ENCODE data around the gene CFAP69.
"Not testable (repeated sequence)": the region's sequence is repeated elsewhere in the genome, so short reads cannot be mapped to it uniquely, and the experiment has no call there.

CFAP69 gene

GRCh38 chr7:90242369-90243168, 2.4 kb upstream of the CFAP69 start:
- peaks cover 46% of the 10 kb centered on the region for H3K27me3 Mint-ChIP-seq
- H3K9me3 Mint-ChIP-seq = no peaks in the 10 kb centered on the region
- no peak for ATAC-seq
- no peaks in the 10 kb centered on the region for H3K36me3 Mint-ChIP-seq (ENCODE audit: low read depth)
- H3K4me3 Mint-ChIP-seq = no peak overlapping the region
- no peak for DNase-seq
- no peak overlapping the region for H3K27ac Mint-ChIP-seq
- H3K4me1 Mint-ChIP-seq = peaks cover 14% of the 10 kb centered on the region

GRCh38 chr7:90243556-90243955, 1.4 kb upstream of the CFAP69 start:
- Mint-ChIP-seq H3K4me3 (no peak overlapping the region), H3K27me3 (peaks cover 46% of the 10 kb centered on the region), H3K4me1 (peaks cover 14% of the 10 kb centered on the region), H3K9me3 (no peaks in the 10 kb centered on the region), H3K36me3 (ENCODE audit: low read depth) (no peaks in the 10 kb centered on the region), H3K27ac (no peak overlapping the region)
- DNase-seq (no peak), ATAC-seq (no peak)

GRCh38 chr7:90244565-90244908, 437 bp upstream of the CFAP69 start:
- peak overlapping the region; percentile 40 for H3K27ac Mint-ChIP-seq
- ATAC-seq = no peak
- H3K36me3 Mint-ChIP-seq (ENCODE audit: low read depth) = no peaks in the 10 kb centered on the region
- H3K9me3 Mint-ChIP-seq = no peaks in the 10 kb centered on the region
- peaks cover 14% of the 10 kb centered on the region for H3K4me1 Mint-ChIP-seq
- no peak for DNase-seq
- H3K4me3 Mint-ChIP-seq = peak overlapping the region; percentile 85
- H3K27me3 Mint-ChIP-seq = peaks cover 44% of the 10 kb centered on the region

GRCh38 chr7:90246171-90246570, 1.2 kb downstream of the CFAP69 start:
- H3K9me3 Mint-ChIP-seq = no peaks in the 10 kb centered on the region
- H3K36me3 Mint-ChIP-seq (ENCODE audit: low read depth) = no peaks in the 10 kb centered on the region
- peak overlapping the region; percentile 85 for H3K4me3 Mint-ChIP-seq
- peaks cover 43% of the 10 kb centered on the region for H3K27me3 Mint-ChIP-seq
- H3K27ac Mint-ChIP-seq = no peak overlapping the region
- DNase-seq (no peak), ATAC-seq (no peak)
- peaks cover 14% of the 10 kb centered on the region for H3K4me1 Mint-ChIP-seq

- no peaks in the 10 kb centered on the region for H3K9me3 Mint-ChIP-seq
- H3K27ac Mint-ChIP-seq = no peak overlapping the region
- no peaks in the 10 kb centered on the region for H3K36me3 Mint-ChIP-seq (ENCODE audit: low read depth)
- H3K4me1 Mint-ChIP-seq = peaks cover 14% of the 10 kb centered on the region
- ATAC-seq (no peak), DNase-seq (no peak)
- no peak overlapping the region for H3K4me3 Mint-ChIP-seq
- peaks cover 31% of the 10 kb centered on the region for H3K27me3 Mint-ChIP-seq
Measured at GRCh38 chr7:90248706-90249105, 3.7 kb downstream of the CFAP69 start.

GRCh38 chr7:90250601-90251303, 5.8 kb downstream of the CFAP69 start:
- peaks cover 3% of the 10 kb centered on the region for H3K9me3 Mint-ChIP-seq
- DNase-seq = no peak
- H3K27ac Mint-ChIP-seq = no peak overlapping the region
- peaks cover 25% of the 10 kb centered on the region for H3K27me3 Mint-ChIP-seq
- peaks cover 3% of the 10 kb centered on the region for H3K4me1 Mint-ChIP-seq
- ATAC-seq = no peak
- no peak overlapping the region for H3K4me3 Mint-ChIP-seq
- peaks cover 2% of the 10 kb centered on the region for H3K36me3 Mint-ChIP-seq (ENCODE audit: low read depth)

GRCh38 chr7:90251304-90251635, 6.3 kb downstream of the CFAP69 start:
- peaks cover 2% of the 10 kb centered on the region for H3K36me3 Mint-ChIP-seq (ENCODE audit: low read depth)
- H3K4me1 Mint-ChIP-seq = no peaks in the 10 kb centered on the region
- no peak overlapping the region for H3K27ac Mint-ChIP-seq
- H3K9me3 Mint-ChIP-seq = peaks cover 3% of the 10 kb centered on the region
- ATAC-seq (no peak), DNase-seq (no peak)
- H3K27me3 Mint-ChIP-seq = peaks cover 25% of the 10 kb centered on the region
- no peak overlapping the region for H3K4me3 Mint-ChIP-seq

GRCh38 chr7:90256011-90256410, 11.0 kb downstream of the CFAP69 start:
- not testable (repeated sequence) for ATAC-seq, H3K9me3 Mint-ChIP-seq

GRCh38 chr7:90256778-90257177, 11.8 kb downstream of the CFAP69 start:
- H3K4me3 Mint-ChIP-seq = no peak overlapping the region
- H3K27me3 Mint-ChIP-seq = peaks cover 19% of the 10 kb centered on the region
- H3K9me3 Mint-ChIP-seq = peaks cover 3% of the 10 kb centered on the region
- no peak for ATAC-seq
- H3K4me1 Mint-ChIP-seq = no peaks in the 10 kb centered on the region
- H3K27ac Mint-ChIP-seq = no peak overlapping the region
- peaks cover 2% of the 10 kb centered on the region for H3K36me3 Mint-ChIP-seq (ENCODE audit: low read depth)
- no peak for DNase-seq

More at GRCh38 chr7:90256011-90256410, 11.0 kb downstream of the CFAP69 start:
- not testable (repeated sequence) for H3K36me3 Mint-ChIP-seq (ENCODE audit: low read depth); DNase-seq; H3K4me3 Mint-ChIP-seq; H3K4me1 Mint-ChIP-seq; H3K27ac Mint-ChIP-seq
- peaks cover 17% of the 10 kb centered on the region for H3K27me3 Mint-ChIP-seq

GRCh38 chr7:90261441-90261840, 16.5 kb downstream of the CFAP69 start:
- peaks cover 5% of the 10 kb centered on the region for H3K27me3 Mint-ChIP-seq
- no peaks in the 10 kb centered on the region for H3K4me1 Mint-ChIP-seq
- H3K9me3 Mint-ChIP-seq = no peaks in the 10 kb centered on the region
- no peak for DNase-seq
- ATAC-seq = no peak
- H3K36me3 Mint-ChIP-seq (ENCODE audit: low read depth) = no peaks in the 10 kb centered on the region
- no peak overlapping the region for H3K4me3 Mint-ChIP-seq
- H3K27ac Mint-ChIP-seq = no peak overlapping the region

- DNase-seq (no peak), ATAC-seq (no peak)
- Mint-ChIP-seq H3K27ac (no peak overlapping the region), H3K4me1 (no peaks in the 10 kb centered on the region), H3K36me3 (ENCODE audit: low read depth) (no peaks in the 10 kb centered on the region), H3K9me3 (no peaks in the 10 kb centered on the region), H3K4me3 (no peak overlapping the region), H3K27me3 (peaks cover 5% of the 10 kb centered on the region)
Measured at GRCh38 chr7:90262438-90262837, 17.5 kb downstream of the CFAP69 start.

- peaks cover 2% of the 10 kb centered on the region for H3K27me3 Mint-ChIP-seq
- no peaks in the 10 kb centered on the region for H3K4me1 Mint-ChIP-seq
- no peaks in the 10 kb centered on the region for H3K36me3 Mint-ChIP-seq (ENCODE audit: low read depth)
- H3K27ac Mint-ChIP-seq = no peak overlapping the region
- ATAC-seq (no peak), DNase-seq (no peak)
- H3K4me3 Mint-ChIP-seq = no peak overlapping the region
- no peaks in the 10 kb centered on the region for H3K9me3 Mint-ChIP-seq
Measured at GRCh38 chr7:90266808-90267207, 21.8 kb downstream of the CFAP69 start.

- H3K27me3 Mint-ChIP-seq = peaks cover 2% of the 10 kb centered on the region
- H3K4me3 Mint-ChIP-seq = no peak overlapping the region
- no peak overlapping the region for H3K27ac Mint-ChIP-seq
- no peaks in the 10 kb centered on the region for H3K4me1 Mint-ChIP-seq
- H3K9me3 Mint-ChIP-seq = no peaks in the 10 kb centered on the region
- H3K36me3 Mint-ChIP-seq (ENCODE audit: low read depth) = no peaks in the 10 kb centered on the region
- no peak for ATAC-seq
- DNase-seq = no peak
Measured at GRCh38 chr7:90267263-90267858, 22.4 kb downstream of the CFAP69 start.

GRCh38 chr7:90269163-90269562, 24.2 kb downstream of the CFAP69 start:
- DNase-seq = no peak
- no peak overlapping the region for H3K27ac Mint-ChIP-seq
- H3K4me1 Mint-ChIP-seq = no peaks in the 10 kb centered on the region
- no peak for ATAC-seq
- peaks cover 2% of the 10 kb centered on the region for H3K27me3 Mint-ChIP-seq
- no peak overlapping the region for H3K4me3 Mint-ChIP-seq
- no peaks in the 10 kb centered on the region for H3K9me3 Mint-ChIP-seq
- no peaks in the 10 kb centered on the region for H3K36me3 Mint-ChIP-seq (ENCODE audit: low read depth)
